H54 (cell line): ENCODE data around the gene EPHB3.
"Not testable (repeated sequence)": the region's sequence is repeated elsewhere in the genome, so short reads cannot be mapped to it uniquely, and the experiment has no call there.

Source experiments
- DNase-seq: peaks from one replicate; pipeline ENCODE4 v3.0.0; 2011; ENCODE audit warnings: low spot score, mixed read lengths; ENCODE audit not compliant: insufficient read length
- FAIRE-seq: peaks from 3 replicates; lab custom pipeline; 2011; peaks lifted over from hg19 to GRCh38; lab: Jason Lieb, UNC
- POLR2A ChIP-seq: IDR thresholded peaks from 2 replicates; pipeline ENCODE4 v1.6.1; 2011; ENCODE audit warnings: low read depth, mild to moderate bottlenecking, low read length

Gene EPHB3

DNA sequence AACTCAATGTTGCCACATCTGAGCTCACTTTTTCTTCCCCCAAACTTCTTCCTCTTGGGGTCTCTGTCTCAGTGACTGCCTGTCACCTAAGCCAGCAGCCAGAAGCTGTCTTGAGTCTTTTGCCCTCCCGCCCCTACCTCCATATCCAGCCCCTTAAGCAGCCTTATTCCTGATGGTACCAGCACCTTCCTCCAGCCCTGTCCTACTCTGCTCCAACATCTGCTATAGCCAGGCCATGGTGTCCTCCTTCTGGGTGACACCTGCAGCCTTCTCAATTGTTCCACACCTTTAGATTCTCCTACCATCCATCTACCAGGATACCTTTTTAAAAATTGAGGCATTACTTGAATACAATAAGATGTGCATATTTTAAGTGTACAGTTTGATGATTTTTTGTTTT, 53.8 kb downstream of the EPHB3 start:
- TF ChIP-seq POLR2A: no peak
- DNase-seq (no peak), FAIRE-seq (no peak)

DNA sequence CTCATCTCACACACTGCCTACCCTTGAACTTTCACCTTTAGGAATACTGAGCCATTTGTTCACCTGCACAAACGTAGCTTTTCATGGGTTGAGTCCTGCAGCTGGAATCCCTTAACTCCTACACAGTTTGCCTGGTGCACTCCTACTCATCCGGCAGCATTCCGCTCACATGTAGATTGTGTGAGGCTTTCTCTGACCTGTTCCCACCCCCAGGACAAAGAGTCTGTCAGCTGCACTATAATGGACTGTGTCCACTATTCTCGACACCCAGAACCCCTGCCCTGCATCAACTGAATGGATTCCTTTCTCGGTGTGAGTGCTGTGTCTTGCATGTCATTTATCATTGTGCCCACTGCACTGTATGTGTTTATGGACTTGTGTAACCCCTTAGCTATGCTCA, 54.9 kb downstream of the EPHB3 start:
- DNase-seq (no peak), FAIRE-seq (no peak)
- no peak for TF ChIP-seq POLR2A

DNA sequence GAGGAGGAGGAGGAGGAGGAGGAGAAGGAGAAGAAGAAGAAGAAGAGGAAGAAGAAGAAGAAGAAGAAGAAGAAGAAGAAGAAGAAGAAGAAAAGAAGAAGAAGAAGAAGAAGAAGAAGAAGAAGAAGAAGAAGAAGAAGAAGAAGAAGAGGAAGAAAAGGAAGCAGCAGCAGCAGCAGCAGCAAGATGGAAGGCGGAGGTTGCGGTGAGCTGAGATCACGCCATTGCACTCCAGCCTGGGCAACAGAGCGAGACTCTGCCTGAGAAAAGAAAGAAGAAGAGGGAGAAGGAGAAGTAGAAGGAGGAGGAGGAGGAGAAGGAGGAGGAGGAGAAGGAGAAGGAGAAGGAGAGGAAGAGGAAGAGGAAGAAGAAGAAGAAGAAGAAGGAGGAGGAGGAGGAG, 55.7 kb downstream of the EPHB3 start:
- FAIRE-seq: not testable (repeated sequence)

DNA sequence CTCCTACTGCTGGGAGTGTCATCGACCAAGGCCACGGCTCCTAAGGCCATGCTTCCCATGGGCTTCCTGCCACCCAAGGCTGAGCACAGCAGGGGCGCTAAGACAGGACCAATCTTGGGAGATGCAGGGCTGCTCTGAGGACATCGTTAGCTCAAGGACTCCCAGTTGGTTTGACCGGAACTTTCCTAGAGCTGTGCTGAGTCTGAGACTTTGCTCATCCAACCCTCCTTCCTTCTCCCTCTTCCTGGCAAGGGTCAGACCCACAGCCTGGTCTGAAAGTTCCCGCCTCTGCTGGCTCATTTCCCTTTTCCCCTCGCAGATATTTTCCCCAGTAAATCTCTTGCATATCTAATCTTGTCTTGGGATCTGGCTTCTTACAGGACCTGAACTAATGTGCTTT, 57.2 kb downstream of the EPHB3 start:
- no peak for FAIRE-seq
- no peak for TF ChIP-seq POLR2A

More for the DNA sequence above, 55.7 kb downstream of the EPHB3 start:
- not testable (repeated sequence) for DNase-seq

DNA sequence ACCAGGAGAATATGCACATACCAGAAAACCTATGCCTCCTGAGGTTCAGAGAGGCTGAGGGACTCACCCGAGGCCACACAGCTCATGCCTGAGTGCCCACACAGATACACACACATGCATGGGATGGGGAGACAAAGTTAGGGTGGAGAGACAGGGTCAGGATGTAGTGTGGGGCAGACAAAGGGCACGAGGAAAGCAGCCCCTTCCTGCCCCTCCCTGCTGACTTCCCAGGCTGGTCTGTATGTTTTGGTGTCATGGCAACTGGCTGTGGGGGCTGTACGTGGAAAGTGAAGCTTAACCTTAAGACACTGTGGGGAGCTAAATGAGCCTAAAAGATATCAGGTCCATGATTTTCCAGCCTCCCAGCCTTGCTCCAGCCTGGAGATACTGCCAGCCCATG, 57.8 kb downstream of the EPHB3 start:
- no peak for FAIRE-seq
- no peak for DNase-seq
- TF ChIP-seq POLR2A: no peak

More for the DNA sequence above, 57.2 kb downstream of the EPHB3 start:
- no peak for DNase-seq

DNA sequence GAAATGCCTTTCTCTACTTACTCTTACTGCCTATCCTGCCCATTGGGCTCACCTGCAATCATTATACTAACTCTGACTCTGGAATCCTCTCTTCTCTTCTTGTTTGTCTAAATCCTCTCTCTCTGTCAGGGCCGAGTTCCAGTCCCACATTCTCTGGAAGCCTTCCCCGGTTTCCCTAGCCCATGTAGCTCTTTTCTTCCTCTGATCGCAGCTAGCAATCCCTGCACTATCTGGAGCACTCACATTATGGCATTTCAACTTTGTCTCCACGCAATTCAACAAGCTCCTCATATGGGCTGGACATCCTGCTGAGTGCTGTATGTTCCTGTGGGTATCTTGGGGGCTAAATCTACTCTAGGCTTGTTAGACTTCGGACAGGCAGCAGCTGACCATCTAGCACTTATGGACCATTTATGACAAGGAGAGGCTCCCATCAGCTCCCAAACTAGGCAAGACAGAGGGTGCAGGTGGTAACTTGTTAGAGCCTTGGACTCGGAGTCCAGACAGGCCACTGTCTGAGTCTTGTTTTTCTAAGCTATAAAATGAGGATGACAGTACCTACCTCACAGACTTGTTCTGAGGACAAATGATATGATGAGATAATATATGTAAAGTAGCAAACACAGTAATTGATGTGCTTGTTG, 58.3 kb downstream of the EPHB3 start:
- TF ChIP-seq POLR2A: no peak
- FAIRE-seq (no peak), DNase-seq (no peak)

DNA sequence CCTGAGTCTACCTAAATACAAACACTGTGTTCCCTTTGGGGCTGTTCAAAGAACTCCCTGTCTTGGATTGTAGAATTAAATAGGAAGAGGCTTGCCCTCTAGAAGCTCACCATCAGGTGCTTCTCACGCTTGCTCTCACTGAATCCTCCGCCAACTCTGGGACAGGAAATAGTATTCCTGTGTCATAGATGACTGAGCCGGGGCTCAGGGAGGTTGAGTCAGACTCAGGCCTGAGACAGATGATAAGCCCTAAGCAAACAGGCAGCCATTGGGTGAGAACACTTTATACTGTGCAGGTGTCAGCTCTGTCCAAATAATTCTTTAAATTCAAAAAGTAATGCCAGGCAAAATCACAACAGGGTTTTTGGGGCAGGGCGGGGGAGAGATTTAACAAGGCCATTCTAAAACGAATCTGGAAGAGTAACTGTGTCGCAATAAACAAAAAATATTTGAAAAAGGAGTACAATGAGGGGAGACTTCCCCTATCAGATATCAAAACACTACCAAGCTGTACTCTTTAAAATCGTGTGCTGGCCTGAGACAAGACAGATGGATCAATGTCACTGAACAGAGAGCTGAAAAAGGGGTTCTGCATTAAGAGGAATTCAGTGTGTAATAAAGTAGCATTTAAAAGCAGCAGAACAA, 59.0 kb downstream of the EPHB3 start:
- FAIRE-seq (no peak), DNase-seq (no peak)

DNA sequence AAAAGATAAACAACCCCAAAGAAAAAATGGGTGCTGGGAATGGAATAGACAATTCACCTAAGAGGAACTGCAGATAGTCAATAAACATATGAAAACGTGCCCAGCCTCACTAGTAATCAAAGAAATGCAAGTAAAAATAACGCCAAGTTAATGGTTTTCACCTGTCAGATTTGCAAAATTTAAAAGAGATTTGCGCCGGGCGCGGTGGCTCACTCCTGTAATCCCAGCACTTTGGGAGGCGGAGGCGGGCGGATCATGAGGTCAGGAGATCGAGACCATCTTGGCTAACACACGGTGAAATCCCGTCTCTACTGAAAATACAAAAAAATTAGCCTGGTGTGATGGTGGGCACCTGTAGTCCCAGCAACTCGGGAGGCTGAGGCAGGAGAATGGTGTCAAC, 60.6 kb downstream of the EPHB3 start:
- not testable (repeated sequence) for DNase-seq, FAIRE-seq

More for the DNA sequence above, 59.0 kb downstream of the EPHB3 start:
- TF ChIP-seq POLR2A: no peak

DNA sequence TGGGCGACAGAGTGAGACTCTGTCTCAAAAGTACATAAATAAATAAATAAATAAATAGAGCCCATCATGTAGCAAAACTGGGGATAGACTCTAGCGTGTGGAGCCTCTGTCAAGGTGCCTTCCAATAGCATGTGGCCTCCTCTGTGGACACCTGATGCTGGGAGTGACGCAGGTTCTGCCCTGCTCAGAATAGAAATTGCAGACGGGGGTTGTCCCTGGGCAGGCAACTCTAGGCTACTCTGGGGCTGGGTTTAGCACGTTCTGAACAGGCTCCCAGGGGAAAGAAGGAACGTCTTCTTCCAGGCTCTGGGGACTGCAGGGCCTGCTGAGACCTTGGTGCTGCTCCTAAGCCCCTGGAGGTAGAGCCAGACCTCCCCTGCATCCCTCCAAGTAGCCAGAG, 65.3 kb downstream of the EPHB3 start:
- FAIRE-seq: no peak
- DNase-seq: no peak
- no peak for TF ChIP-seq POLR2A

DNA sequence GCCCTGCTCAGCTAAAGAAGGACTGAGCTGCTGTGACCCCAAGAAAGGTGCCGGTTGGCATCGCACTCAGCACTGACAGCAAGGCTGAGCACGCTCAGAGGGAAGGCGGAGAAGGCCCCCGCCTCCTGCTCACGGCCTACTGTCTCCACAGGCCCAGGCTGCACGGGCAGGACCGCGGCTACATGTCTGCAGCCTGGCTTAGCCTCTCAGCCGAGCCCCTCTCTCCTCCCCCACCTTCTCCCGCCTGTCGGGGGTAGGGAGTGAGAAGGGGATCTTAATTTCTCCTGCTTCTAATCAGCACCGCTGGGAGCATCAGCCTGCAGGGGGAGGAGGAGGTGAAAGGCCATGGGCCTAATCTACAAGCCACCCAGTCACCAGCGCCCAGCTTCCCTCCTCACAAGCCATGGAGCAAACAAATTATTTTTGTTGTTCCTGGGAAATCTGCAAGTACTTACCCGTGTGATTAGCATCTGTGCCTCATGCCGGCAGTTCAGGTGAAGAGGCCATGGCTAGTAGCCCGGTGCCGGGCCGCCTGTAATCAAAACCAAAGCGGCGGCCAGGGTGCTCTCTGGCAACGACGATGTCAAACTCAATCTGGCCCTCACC, 68.1 kb downstream of the EPHB3 start:
- TF ChIP-seq POLR2A: no peak
- FAIRE-seq (no peak), DNase-seq (no peak)

DNA sequence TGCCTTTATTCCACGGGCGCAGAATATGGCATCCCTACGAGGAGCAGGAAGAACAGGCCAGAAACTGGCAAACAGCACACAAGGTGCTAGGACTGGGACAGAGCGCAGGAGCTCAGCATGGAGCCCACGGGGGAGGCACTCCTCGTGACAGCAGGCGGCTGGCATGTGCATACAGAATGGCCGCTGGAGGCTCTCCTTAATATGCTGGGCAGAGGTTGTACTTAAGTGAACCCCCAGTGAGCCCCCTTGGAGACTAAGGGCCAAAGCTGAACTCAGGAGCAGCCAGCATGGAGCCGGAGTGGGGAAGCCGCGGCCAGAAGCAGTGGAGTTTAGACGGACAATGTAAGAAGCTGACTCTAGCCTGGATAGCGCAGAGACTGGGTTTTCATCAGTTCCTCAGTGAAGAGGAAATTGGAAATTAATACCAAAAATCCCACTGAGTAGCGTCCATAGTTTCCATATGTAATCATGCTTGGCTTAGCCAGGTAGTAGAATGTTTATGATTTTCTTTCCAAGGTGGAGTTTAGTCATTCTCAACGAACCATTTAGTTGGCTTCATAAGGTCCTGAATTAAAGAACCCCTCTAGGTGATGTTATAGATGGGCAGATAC, 69.4 kb downstream of the EPHB3 start:
- DNase-seq (no peak), FAIRE-seq (no peak)
- no peak for TF ChIP-seq POLR2A

DNA sequence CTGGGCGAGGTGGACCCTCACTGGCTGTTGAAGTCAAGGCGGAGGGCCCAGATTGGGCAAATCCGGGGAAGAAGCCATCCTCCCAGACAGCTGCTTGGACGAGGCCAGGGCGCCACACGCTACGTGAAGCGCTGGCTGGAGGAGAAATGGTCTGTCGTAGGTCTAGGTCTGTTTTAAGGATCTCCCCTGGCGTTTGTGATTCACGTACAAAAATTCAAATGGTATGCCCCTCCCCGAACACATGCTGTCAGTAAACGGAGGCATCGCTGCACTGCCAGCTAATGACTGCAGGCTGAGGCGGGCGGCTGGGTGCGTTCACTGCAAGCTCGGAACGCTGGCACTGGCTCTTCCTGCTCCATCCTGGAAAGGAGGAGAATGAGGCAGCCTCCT, 69.9 kb downstream of the EPHB3 start:
- DNase-seq (no peak), FAIRE-seq (no peak)
- no peak for TF ChIP-seq POLR2A
